Natural killer cell treated with Interleukin-12 subunit alpha and Interleukin-12 subunit beta and Interleukin-15 and Interleukin-18, amount 100 ng/mL, for 72 hours (primary cell): ENCODE data around the gene OAF. TPM values are rescaled to one million over a fixed set of nuclear protein-coding genes. Genes with fewer than 3 reads are reported as not detected.

Experiments
- ATAC-seq, 2 donors: fragments of 150-1000 bp; cut with Tn5 transposase in 1 of 2; sonication (Bioruptor Pico), chemical (Tn5 transposase) in 1 of 2; 2 replicates each; pipeline ENCODE4 v1.10.0; 2021
- DNase-seq: peaks from one replicate; pipeline ENCODE4 v3.0.0; 2022; ENCODE audit warnings: low spot score
- H3K27ac Mint-ChIP-seq, 2 donors: 1 replicate in 1 of 2; 2 replicates in 1 of 2; pipeline ENCODE4 v1.8.0; 2022; ENCODE audit warnings: mixed read lengths in 2 of 2, mild to moderate bottlenecking in 1 of 2, moderate library complexity in 1 of 2
- H3K27me3 Mint-ChIP-seq, 2 donors: 1 replicate in 1 of 2; 2 replicates in 1 of 2; pipeline ENCODE4 v1.8.0; 2022; ENCODE audit warnings: mixed read lengths in 2 of 2
- H3K36me3 Mint-ChIP-seq: one replicate; pipeline ENCODE4 v1.8.0; 2022; ENCODE audit warnings: mixed read lengths
- H3K4me1 Mint-ChIP-seq, 2 donors: 1 replicate in 1 of 2; 2 replicates in 1 of 2; pipeline ENCODE4 v1.8.0; 2022; ENCODE audit warnings: low read depth in 2 of 2, mixed read lengths in 2 of 2, mild to moderate bottlenecking in 1 of 2
- H3K4me3 Mint-ChIP-seq: one replicate; pipeline ENCODE4 v1.8.0; 2022; ENCODE audit warnings: mixed read lengths
- H3K9me3 Mint-ChIP-seq: 2 replicates; pipeline ENCODE4 v1.8.0; 2022; ENCODE audit warnings: mixed read lengths
- total RNA-seq, 2 donors: library from RNA; stranded (reverse); gene quantifications; one replicate each; pipeline ENCODE4 v1.2.3, GENCODE V29; 2022

OAF gene
- total RNA-seq, 2 donors from 2014 or later: 1.1 to 1.9 TPM

DNA sequence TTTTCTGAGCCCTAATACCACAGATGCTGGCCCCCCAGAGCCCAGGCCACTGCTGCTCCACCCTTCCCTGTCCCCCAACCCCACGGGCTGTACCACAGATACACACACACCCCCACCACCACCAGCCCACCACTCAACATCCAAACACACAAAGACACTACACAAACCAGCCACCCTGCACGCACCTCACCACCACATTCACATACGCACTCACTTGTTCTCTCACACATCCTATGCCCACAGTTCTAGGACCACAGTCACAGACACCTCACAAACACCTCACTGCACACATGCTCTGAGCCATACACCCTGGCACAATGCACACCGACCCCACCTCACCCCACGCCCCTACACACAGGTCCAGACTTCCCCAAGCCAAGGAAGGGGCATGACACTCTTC lies 22.5 kb upstream of the OAF start:
- DNase-seq (no peak), ATAC-seq (no peak)
- no peaks in the 10 kb centered on the region for H3K36me3 Mint-ChIP-seq
- no peaks in the 10 kb centered on the region for H3K4me1 Mint-ChIP-seq
- no peaks in the 10 kb centered on the region for H3K9me3 Mint-ChIP-seq
- no peak overlapping the region for H3K27ac Mint-ChIP-seq
- peaks cover 12 to 18% of the 10 kb centered on the region in 2 donors for H3K27me3 Mint-ChIP-seq
- H3K4me3 Mint-ChIP-seq: no peak overlapping the region

- ATAC-seq: no peak
- no peak for DNase-seq
- Mint-ChIP-seq H3K27ac (no peak overlapping the region), H3K4me3 (no peak overlapping the region), H3K36me3 (no peaks in the 10 kb centered on the region), H3K9me3 (no peaks in the 10 kb centered on the region), H3K4me1 (no peaks in the 10 kb centered on the region), H3K27me3 (peaks cover 12 to 18% of the 10 kb centered on the region in 2 donors)
Measured at GRCh38 chr11:120188811-120189455, 21.9 kb upstream of the OAF start.

GRCh38 chr11:120191058-120191457 lies 19.8 kb upstream of the OAF start:
- Mint-ChIP-seq H3K4me3 (no peak overlapping the region), H3K36me3 (no peaks in the 10 kb centered on the region), H3K27me3 (peaks cover 13 to 14% of the 10 kb centered on the region in 2 donors), H3K9me3 (no peaks in the 10 kb centered on the region), H3K4me1 (no peaks in the 10 kb centered on the region), H3K27ac (no peak overlapping the region)
- no peak for ATAC-seq
- no peak for DNase-seq

DNA sequence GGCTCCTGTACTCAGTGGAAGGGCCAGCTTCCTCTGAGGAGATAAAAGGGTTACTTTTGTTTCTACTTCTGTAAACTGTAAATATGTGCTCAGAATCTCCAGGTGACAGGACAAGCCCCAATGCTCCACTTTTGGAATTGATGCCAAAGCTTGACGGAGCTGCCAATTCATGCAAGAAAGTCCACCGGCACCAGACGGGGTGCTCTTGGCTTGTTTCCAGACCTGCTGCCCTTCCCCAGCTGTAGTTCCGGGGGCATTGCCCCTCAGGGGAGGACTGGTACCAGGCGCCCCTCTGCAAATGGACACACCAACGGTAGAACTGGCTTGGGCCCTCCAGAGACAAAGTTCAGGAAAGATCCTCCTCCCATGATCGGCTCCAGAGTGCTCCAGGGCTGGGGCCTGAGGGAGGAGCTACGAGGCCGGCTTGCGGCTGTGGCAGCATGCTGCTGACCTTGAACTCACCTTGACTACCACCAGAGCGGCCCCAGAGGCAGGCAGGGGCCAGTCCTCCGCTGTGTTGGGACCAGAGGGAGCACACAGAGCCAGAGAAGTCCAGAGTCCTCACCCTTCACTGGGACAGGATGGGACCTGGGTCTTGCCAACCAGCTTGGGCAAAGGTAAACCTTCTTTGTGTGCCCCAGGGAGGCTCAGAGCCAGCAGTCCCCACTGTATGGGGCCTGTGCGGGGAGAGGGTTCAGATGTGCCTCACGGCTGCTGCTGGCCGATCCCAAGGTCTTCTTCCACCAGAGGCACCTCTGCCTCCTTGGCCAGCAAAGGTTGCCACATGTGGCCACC lies 17.8 kb upstream of the OAF start:
- ATAC-seq (no peak), DNase-seq (no peak)
- Mint-ChIP-seq H3K4me1 (no peaks in the 10 kb centered on the region), H3K27me3 (peaks cover 11 to 12% of the 10 kb centered on the region in 2 donors), H3K9me3 (no peaks in the 10 kb centered on the region), H3K27ac (no peak overlapping the region), H3K4me3 (no peak overlapping the region), H3K36me3 (no peaks in the 10 kb centered on the region)

DNA sequence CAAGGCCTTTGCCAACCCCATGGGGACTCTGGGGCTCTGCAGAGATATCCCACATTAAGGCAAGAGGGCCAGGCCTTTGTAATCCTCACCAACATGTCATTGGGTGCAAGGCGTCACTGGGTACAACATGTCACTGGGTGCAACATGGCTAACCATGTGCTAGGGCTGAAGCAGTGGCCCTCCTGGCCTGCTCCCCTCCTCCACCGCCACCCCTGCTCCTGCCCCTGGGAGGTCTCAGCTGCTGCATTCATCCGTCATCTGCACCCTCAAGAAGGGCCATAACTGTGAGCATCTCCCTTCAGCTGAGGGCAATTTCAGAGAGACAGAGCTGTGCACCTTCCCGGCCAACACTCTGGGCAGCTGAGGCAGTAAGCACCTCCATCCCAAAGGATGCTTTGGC lies 16.7 kb upstream of the OAF start:
- Mint-ChIP-seq H3K4me1 (no peaks in the 10 kb centered on the region), H3K4me3 (no peak overlapping the region), H3K36me3 (no peaks in the 10 kb centered on the region), H3K9me3 (no peaks in the 10 kb centered on the region), H3K27me3 (peaks cover 5 to 7% of the 10 kb centered on the region in 2 donors), H3K27ac (no peak overlapping the region)
- no peak for DNase-seq
- ATAC-seq: no peak

DNA sequence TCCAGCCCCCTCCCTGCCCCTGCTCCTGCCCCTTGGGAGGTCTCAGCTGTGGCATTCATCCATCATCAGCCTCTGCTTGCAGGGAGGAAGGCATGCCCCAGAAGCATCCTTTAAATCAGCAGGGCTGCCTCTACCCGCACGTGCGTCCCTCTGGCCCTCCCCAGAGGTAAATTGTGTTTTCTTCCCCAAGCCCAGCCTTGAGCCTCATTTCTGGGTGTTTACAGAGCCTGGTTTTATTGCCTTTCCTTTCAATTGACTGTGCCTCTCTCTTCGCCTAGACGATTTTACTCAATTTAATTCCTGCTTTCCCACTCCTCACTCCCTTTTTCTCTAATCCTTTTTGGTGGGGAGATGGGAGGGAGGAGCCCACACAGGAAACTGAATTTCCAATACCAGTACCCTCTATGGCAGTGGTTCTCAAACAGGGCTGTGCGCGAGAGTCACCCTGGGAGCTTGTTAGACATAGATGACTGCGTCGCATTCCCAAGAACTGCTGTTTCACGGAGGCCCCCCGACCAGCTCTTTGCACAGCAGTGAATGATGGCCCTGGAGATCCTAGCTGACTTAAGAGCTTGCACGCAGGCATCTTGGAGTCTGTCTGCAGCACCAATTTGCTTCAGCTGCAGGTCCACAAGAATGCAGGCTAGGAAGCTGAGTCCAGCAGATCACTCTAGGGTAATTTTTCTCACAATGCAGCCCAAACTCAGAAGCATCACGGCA lies 15.1 kb upstream of the OAF start:
- no peak overlapping the region for H3K27ac Mint-ChIP-seq
- no peaks in the 10 kb centered on the region for H3K4me1 Mint-ChIP-seq
- H3K9me3 Mint-ChIP-seq: no peaks in the 10 kb centered on the region
- H3K4me3 Mint-ChIP-seq: no peak overlapping the region
- no peak for DNase-seq
- peaks cover 3 to 14% of the 10 kb centered on the region in 2 donors for H3K27me3 Mint-ChIP-seq
- H3K36me3 Mint-ChIP-seq: no peaks in the 10 kb centered on the region
- ATAC-seq: no peak

DNA sequence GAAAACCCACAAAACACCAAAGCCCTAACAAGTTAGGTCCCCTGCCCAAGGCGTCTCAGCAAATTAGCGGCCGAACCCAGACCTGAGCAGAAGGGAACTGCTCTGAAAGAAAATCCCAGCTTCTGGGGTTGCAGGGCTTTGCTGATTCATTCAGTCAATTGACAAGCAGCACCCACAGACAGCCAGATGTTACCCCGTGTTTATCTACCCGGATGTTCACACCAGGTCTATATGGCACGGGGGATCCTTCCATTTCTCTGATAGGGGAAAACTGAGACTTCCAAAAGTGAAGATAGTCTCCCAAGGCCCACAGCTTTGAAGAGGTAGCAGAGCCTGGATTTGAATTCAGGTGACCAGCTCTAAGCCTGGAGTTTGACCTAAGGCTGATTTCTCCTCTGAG lies 14.0 kb upstream of the OAF start:
- DNase-seq (no peak), ATAC-seq (no peak)
- Mint-ChIP-seq H3K4me3 (no peak overlapping the region), H3K36me3 (no peaks in the 10 kb centered on the region), H3K27ac (no peak overlapping the region), H3K9me3 (no peaks in the 10 kb centered on the region), H3K27me3 (peaks cover 11 to 16% of the 10 kb centered on the region in 2 donors), H3K4me1 (no peaks in the 10 kb centered on the region)

GRCh38 chr11:120197251-120197891 lies 13.5 kb upstream of the OAF start:
- no peaks in the 10 kb centered on the region for H3K36me3 Mint-ChIP-seq
- H3K27ac Mint-ChIP-seq: no peak overlapping the region
- H3K4me3 Mint-ChIP-seq: no peak overlapping the region
- peaks cover 11 to 16% of the 10 kb centered on the region in 2 donors for H3K27me3 Mint-ChIP-seq
- H3K4me1 Mint-ChIP-seq: no peaks in the 10 kb centered on the region
- no peak for ATAC-seq
- DNase-seq: no peak
- no peaks in the 10 kb centered on the region for H3K9me3 Mint-ChIP-seq

- H3K27ac Mint-ChIP-seq: no peak overlapping the region
- ATAC-seq (no peak), DNase-seq (no peak)
- H3K4me3 Mint-ChIP-seq: no peak overlapping the region
- H3K27me3 Mint-ChIP-seq: peaks cover 11 to 16% of the 10 kb centered on the region in 2 donors
- no peaks in the 10 kb centered on the region for H3K36me3 Mint-ChIP-seq
- H3K9me3 Mint-ChIP-seq: no peaks in the 10 kb centered on the region
- H3K4me1 Mint-ChIP-seq: no peaks in the 10 kb centered on the region
Measured at GRCh38 chr11:120197977-120198376, 12.9 kb upstream of the OAF start.

DNA sequence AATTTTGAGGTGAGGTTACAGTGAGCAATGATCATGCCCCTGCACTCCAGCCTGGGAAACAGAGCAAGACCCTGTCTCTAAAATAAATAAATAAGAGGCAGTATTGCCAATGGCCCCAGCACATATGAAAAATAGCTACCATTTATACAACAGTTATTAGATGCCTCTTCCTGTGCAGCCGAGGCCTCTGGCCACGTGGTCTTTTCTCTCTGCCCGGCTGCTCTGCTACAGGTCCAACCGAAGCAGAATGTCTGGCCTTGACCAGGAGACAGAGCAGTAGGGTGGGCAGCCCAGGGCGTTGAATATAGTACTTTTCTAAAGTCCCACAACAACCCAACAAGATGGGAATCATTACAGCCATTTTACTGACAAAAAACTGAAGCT lies 12.4 kb upstream of the OAF start:
- ATAC-seq (no peak), DNase-seq (no peak)
- H3K27me3 Mint-ChIP-seq: peaks cover 11 to 16% of the 10 kb centered on the region in 2 donors
- no peaks in the 10 kb centered on the region for H3K36me3 Mint-ChIP-seq
- no peaks in the 10 kb centered on the region for H3K4me1 Mint-ChIP-seq
- no peaks in the 10 kb centered on the region for H3K9me3 Mint-ChIP-seq
- H3K27ac Mint-ChIP-seq: no peak overlapping the region
- no peak overlapping the region for H3K4me3 Mint-ChIP-seq

- H3K36me3 Mint-ChIP-seq: no peaks in the 10 kb centered on the region
- no peaks in the 10 kb centered on the region for H3K9me3 Mint-ChIP-seq
- H3K27me3 Mint-ChIP-seq: peaks cover 11 to 16% of the 10 kb centered on the region in 2 donors
- H3K27ac Mint-ChIP-seq: no peak overlapping the region
- no peaks in the 10 kb centered on the region for H3K4me1 Mint-ChIP-seq
- no peak overlapping the region for H3K4me3 Mint-ChIP-seq
- DNase-seq: no peak
- ATAC-seq: no peak
Measured at GRCh38 chr11:120198787-120199469, 11.9 kb upstream of the OAF start.

- no peaks in the 10 kb centered on the region for H3K9me3 Mint-ChIP-seq
- DNase-seq (no peak), ATAC-seq (no peak)
- peaks cover 11 to 16% of the 10 kb centered on the region in 2 donors for H3K27me3 Mint-ChIP-seq
- H3K4me3 Mint-ChIP-seq: no peak overlapping the region
- no peak overlapping the region for H3K27ac Mint-ChIP-seq
- no peaks in the 10 kb centered on the region for H3K4me1 Mint-ChIP-seq
- H3K36me3 Mint-ChIP-seq: no peaks in the 10 kb centered on the region
Measured at GRCh38 chr11:120199613-120200012, 11.2 kb upstream of the OAF start.

GRCh38 chr11:120200677-120201076 lies 10.2 kb upstream of the OAF start:
- ATAC-seq: no peak
- no peaks in the 10 kb centered on the region for H3K9me3 Mint-ChIP-seq
- H3K27ac Mint-ChIP-seq: no peak overlapping the region
- H3K4me3 Mint-ChIP-seq: no peak overlapping the region
- no peaks in the 10 kb centered on the region for H3K36me3 Mint-ChIP-seq
- H3K27me3 Mint-ChIP-seq: peaks cover 20% of the 10 kb centered on the region in 2 donors
- no peak for DNase-seq
- no peaks in the 10 kb centered on the region for H3K4me1 Mint-ChIP-seq
